ENCODE results near the gene ATP2C2.
"Not testable (repeated sequence)": the region's sequence is repeated elsewhere in the genome, so short reads cannot be mapped to it uniquely, and the experiment has no call there.

The ATP2C2 gene

GRCh38 chr16:84340325-84341040 is 27.9 kb upstream of the ATP2C2 start:
- DNase-seq = no peak

DNA sequence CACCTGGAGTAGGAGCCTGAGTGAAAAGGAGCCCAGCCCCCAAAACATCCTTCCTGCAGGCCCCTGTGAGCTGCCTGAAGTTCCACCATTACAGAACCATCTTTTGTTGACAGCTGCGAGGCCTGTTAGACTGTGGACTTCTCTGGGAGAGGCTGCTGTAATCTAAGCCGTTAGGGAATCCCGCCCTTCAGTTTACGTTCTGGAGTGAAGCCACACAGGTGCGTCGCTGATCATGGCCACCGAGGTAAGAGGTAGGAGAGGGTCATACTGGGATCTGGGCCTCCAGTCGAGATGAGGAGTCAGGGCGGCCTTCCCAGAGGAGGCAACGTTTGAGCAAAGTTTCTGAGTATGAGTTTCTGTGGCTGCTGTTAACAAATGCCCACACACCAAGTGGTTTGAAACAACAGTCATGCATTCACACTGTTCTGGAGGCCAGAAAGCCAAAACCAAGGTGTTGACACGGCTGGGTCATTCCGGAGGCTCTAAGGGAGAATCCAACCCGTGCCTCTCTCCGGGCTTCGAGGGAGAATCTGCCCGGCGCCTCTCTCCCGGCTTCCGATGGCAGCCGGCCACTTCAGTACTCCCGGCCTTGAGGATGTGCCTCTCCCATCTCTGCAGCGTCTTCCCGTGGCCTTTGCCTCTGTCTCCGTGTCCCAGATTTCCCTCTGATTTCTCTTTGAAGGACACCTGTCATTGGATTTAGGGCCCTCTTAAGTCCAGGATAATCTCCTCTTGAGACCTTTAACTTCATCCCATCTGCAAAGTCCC is 26.6 kb upstream of the ATP2C2 start:
- no peak for DNase-seq

- DNase-seq = not testable (repeated sequence)
Observed at GRCh38 chr16:84343800-84344199, 24.5 kb upstream of the ATP2C2 start.

DNA sequence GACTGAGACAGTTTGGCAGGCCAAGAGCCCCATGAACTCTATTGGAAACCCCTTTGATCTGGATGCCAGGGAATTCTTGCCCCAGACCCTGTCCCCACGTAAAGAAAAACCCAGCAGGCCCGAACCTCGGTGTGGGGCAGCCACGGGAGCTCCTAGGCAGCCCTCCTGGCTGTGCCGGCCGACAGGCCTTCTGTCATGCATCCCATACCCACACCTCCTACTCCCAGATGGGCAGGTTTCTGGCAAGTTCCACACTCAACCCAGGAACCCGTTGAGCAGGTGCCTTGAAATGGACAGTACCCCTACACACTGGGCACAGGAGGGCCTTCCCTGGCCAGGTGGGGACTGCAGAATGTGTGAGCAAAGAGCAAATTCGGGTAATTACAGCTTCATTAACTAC is 23.6 kb upstream of the ATP2C2 start:
- no peak for DNase-seq

DNA sequence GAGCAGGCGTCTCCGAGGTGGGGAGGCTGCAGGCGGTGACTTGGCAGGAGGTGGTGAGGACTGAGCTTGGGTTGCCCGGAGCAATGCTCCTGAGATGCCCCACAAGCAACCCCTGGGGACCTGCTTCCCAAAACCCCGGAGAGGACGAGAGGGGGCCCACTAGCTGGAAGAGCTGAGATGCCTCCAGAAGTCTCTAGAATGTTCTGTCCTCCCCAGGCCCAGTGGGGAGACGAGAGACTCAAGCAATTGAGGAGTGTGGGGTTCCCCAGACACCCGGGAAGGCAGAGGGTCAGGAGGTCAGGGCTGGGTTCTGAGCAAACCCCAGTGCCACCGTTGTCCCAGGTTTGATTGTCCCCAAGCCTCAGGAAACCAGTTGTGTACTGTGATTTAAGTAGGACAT is 21.2 kb upstream of the ATP2C2 start:
- no peak for DNase-seq

DNA sequence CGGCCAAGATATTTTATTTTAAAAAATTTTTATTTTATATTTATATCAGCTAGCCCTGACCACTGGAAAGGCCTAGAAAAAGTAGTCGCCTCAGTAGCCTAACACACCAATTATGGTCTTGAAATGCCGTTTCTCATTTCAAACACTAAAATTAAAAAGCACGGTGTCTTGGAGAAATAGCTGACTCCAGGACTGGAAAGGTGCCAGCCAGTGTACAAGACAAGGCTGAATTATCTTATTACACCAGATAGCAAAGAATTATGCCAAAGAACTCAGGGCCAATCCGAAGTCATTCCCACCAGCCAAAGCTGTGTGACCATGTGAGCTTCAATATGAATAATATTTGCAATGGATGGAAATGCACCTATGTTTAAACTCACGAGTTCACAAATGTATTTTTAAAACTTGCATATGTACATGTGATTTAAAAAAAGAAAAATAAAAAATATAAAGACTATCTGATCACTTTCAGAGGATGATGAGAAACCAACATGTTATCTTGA is 19.9 kb upstream of the ATP2C2 start:
- no peak for DNase-seq

DNA sequence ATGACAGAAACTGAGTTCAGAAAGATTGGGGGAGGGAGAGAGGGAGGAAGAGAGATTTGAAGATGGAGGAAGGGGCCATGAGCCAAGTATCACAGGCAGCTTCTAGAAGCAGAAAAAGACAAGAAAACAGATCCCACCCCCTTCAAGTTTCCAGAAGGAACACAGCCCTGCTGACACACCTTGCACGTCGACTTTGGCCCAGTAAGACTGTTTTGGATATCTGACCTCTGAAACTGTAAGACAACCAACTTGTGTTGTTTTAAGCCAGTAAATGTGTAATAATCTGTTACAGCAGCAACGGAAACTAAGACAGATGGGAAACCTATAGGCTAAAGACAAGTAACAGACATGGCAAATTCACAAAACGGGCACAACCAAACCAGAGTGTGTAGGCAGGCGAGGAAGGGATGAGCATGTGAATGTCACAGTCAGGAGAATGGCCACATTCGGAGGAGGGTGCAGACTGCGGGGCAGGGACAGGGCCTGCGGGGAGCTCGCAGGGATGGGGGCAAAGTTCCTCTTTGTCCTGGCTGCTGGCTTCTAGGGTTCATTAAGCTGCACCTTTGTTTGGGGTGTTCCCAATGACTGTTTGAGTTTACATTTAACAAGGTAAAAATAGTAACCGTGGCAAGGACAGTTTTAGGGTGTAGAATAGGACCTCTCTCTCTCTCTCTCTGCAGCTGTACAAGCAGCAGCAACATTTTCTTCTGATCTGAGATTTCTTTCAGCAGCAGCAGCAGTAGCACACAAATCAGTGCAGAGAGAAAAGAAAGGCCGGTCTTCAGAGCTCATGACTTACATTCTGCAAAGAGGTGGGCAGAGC is 18.3 kb upstream of the ATP2C2 start:
- DNase-seq = peak in 1 of 51 donors; percentile 32

DNA sequence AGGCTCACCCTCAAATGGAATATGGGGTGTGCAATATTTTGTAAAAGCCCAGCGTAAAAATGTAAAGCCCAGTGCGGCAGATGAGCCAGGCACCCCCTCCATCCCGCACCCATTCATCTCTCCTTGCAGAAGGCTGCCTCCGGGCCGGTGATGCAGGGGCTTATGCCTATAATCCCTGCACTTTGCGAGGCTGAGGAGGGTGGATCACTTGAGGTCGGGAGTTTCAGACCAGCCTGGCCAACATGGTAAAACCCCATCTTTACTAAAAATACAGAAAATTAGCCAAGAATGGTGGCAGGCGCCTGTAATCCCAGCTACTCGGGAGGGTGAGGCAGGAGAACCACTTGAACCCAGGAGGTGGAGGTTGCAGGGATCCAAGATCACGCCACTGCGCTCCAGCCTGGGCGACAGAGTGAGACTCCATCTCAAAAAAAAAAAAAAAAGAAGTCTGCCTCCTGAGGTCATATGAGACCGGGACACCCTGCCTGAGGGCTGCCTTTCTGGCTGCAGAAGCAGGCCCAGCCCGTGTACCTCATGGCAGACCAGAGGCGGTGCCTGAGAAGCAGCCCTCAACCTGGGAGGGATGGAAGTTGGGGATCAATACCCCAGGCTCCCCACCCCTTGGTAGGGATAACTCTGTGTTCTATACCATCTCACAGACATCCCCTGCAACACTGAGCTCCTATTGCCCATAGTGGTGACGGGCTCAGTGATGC is 17.5 kb upstream of the ATP2C2 start:
- DNase-seq = no peak

- DNase-seq = no peak
Observed at GRCh38 chr16:84351630-84352029, 16.7 kb upstream of the ATP2C2 start.

DNA sequence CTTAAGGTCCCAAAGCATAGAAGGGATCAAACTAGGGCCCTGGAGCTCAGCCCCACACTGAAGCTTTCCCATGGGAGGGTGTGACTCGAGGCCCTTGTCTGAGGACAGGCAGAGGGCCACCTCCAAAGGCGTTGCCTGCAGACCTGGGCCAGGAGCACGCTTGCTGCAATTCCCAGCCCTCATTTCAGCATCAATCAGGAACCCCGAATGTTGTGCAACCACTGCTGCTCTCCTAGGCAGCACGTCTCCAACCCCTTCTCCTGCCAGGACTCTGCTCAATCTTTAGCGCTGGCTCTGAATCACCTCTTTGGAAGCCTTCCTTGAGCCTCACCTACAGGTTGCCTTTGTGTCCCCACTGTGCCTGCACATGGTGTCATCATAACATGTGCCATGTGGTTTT is 14.0 kb upstream of the ATP2C2 start:
- DNase-seq = no peak

DNA sequence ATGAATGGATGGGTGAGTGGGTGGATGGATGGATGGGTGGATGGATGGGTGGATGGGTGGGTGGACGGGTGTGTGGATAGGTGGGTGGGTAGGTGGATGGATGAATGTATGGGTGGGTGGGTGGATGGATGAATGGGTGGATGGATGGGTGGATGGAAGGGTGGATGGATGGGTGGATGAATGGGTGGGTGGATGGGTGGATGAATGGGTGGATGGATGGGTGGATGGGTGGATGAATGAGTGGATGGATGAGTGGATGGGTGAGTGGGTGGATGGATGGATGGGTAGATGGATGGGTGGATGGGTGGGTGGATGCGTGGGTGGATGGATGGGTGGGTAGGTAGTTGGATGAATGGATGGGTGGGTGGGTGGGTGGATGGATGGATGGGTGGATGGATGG is 13.2 kb upstream of the ATP2C2 start:
- no peak for DNase-seq

GRCh38 chr16:84356176-84356575 is 12.2 kb upstream of the ATP2C2 start:
- peak in 8 of 51 donors; percentile 34 to 55 (median 44) for DNase-seq

GRCh38 chr16:84356591-84357116 is 11.7 kb upstream of the ATP2C2 start:
- DNase-seq = peak in 50 of 51 donors; percentile 18 to 96 (median 77)

DNA sequence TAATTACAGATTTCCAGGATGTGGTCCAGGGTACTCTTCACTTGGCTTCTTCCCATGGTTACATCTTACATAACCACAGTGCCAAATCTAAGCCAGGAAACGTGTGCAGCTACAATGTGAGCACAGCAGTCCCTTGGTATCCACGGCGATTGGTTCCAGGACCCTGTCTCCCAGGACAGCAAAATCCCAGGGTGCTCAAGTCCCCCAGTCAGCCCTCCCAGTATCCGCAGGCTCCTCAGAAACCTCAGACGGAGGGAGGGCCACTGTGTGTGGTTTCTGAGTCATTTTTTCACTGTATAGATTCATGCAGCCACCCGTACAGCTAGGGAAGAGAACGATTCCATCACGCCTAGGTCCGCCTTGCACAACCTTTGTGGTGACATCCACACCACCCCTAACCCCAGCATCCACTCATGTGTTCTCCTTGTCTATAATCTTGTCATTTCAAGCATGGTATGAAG is 11.1 kb upstream of the ATP2C2 start:
- peak in 16 of 51 donors; percentile 8 to 78 (median 30) for DNase-seq

DNA sequence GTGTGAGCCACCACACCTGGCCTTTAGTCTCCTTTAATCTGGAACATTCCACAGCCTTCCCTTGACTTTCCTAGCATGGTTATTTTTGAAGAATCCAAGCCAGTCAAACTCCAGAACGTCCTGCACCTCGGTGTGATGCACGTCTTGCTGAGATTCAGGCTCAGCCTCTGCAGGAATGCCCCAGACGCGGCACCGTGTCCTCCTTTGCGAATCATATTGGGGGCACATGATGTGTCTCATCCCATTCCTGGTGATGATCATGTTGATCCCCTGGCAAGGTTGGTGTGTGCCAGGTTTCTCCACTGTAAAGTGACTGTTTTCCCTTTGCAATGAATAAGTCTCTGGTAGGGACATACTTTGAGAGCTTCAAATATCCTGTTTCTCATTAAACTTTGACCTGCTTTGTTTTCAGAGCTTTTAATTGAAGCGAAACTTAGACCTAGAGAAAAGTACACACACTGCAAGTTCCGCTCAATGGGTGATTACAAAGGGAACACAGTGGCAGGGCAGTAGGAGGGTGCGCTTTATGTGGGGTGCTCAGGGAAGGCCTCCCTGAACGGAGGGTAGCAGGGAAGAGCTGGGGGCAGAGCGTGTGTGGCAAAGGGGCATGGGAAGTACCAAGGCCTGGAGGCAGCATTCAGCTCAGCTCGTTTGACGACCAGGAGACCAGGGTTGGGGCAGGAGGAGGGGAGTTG is 9.6 kb upstream of the ATP2C2 start:
- no peak for DNase-seq

DNA sequence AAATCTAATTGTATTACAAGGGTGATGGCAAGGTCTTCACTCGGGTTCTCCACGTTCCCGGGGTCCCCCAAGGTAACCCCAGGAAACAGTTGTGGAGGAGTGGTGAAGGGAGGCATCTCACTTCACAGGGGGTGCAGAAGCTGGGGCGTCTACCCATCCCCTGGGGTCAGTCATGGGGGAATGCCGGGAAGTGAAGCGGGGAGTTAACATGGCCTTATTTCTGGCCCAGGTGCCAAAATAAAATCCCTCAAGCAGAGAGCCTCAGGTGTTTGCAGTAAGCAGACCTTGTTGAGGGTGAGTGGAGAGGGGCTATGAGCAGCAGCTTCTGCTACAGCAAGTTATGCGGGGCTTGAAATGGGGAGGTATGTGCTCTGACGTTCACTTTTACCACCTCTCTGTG is 9.0 kb upstream of the ATP2C2 start:
- no peak for DNase-seq

DNA sequence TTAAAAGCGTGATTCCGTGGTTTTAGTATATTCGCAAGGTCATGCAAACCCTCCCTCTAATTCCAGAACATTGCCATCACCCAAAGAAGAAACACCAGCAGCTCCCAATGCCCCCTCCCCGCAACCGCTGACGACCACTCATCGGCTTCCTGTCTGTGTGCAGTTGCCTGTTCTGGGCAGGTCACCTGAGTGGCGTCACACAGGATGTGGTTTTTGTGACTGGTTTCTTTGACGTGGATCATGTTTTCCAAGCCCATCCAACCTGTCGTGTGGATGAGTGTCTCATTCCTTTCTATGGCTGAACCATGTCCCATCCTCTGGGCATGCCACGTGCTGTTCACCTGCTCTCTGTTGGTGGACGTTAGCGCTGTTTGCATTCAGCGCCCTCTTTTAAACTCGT is 8.2 kb upstream of the ATP2C2 start:
- no peak for DNase-seq

DNA sequence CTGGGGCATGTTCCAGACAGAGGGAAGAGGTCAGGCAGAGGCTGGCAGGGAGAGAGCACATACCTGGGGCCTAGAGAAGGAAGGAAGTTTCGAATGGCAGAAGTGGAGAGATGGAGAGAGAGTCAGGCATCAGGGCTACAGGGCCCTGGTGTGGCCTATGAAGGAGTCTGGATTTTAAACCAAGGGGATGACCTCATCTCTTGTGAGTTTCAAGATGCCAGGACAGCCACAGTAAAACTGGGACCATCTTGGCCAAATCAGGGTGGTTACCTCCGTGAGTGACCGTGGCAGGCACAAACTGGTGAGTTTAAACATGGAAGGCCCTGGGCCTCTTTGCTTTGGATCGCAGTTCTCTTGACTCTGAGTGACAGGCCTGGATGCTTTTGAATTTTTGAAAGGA is 7.6 kb upstream of the ATP2C2 start:
- DNase-seq = no peak

DNA sequence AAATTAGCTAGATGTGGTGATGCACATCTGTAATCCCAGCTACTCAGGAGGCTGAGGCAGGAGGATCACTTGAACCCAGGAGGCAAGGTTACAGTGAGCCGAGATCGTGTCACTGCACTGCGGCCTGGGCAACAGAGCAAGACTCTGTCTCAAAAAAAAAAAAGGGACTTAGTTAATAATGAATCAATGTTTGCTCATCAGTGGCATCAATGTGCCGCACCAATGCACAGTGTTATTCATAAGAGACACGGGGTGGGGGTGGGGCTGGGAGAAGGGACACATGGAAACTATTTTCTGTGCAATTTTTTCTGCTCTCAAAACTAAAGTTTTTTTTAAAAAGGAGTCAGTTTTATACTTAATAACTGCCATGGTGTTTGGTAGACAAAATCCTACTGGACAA is 6.8 kb upstream of the ATP2C2 start:
- DNase-seq = no peak

DNA sequence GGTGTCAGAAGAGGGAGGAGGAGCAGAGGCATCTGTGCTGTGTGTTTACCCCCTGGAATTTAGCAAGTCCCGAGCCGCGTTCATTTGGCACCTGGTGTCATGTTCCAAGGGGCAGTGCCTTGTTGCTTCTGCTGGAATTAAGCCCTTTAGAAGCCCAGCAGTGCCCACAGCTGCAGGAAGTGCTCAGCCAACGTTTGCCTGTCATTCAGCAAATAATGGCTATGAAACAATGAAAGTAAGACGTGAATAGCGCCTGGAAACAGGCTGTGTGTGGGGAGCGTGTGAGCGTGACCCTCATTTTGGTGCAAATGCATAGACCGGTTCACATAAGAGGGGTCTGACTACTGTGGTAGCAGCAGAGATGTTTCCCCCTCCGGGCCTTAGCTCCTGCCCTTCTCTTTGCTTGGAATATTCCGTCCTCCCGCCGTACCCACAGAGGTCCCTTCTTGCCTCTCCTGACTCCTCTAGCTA is 5.8 kb upstream of the ATP2C2 start:
- DNase-seq = peak in 19 of 51 donors; percentile 3 to 57 (median 34)

All from hypothalamus (tissue), 51 donors.